ENCODE data around the gene NNMT. TPM values are rescaled to one million over a fixed set of nuclear protein-coding genes. Genes with fewer than 3 reads are reported as not detected.
"Not testable (repeated sequence)": the region's sequence is repeated elsewhere in the genome, so short reads cannot be mapped to it uniquely, and the experiment has no call there.

NNMT gene
- polyA plus RNA-seq, 3 donors: 0.18 to 0.80 (median 0.32) TPM

- no peak for DNase-seq (ENCODE audit: low read depth in 3 of 3, low spot score in 2 of 3)
Observed at GRCh38 chr11:114304969-114305368, 8.8 kb downstream of the NNMT start.

GRCh38 chr11:114307524-114308203 lies 11.5 kb downstream of the NNMT start:
- DNase-seq (ENCODE audit: low read depth in 3 of 3, low spot score in 2 of 3): no peak

GRCh38 chr11:114308689-114309089 lies 12.5 kb downstream of the NNMT start:
- no peak for DNase-seq (ENCODE audit: low read depth in 3 of 3, low spot score in 2 of 3)

- no peak for DNase-seq (ENCODE audit: low read depth in 3 of 3, low spot score in 2 of 3)
Observed at GRCh38 chr11:114309517-114309916, 13.3 kb downstream of the NNMT start.

DNA sequence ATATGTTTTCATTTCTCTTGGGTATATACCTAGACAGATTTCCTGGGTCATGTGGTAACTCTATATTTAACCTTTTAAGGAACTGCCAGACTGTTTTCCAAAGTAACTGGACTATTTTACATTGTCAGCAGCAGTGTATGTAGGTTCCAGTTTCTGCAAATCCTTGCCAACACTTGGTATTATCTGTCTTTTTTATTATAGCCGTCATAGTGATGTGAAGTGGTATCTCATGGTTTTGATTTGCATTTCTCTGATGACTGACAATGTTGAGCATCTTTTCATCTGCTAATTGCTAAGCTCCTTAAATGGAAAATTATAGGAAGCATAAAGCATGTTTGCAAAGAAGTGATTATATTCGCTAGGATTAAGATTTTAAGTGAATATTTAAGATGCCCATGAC lies 13.9 kb downstream of the NNMT start:
- DNase-seq (ENCODE audit: low read depth in 3 of 3, low spot score in 2 of 3): no peak

- no peak for DNase-seq (ENCODE audit: low read depth in 3 of 3, low spot score in 2 of 3)
Observed at GRCh38 chr11:114311946-114312345, 15.7 kb downstream of the NNMT start.

DNA sequence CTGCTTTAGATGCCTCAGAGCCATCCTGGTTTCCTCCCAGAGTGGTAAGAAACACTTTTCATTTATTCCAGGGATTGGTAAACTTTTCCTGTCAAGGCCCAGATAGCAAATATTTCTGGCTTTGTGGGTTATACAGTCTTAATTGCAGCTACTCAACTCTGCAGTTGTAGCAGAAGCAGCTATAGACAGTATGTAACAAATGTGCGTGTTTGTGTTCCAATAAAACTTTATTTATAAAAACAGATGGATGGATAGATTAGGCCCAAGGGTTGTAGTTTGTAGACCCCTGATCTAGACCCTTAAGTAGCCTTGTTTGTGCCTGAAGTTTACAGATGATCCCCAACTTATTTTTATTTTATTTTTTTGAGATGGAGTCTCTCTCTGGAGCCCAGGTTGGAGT lies 17.9 kb downstream of the NNMT start:
- no peak for DNase-seq (ENCODE audit: low read depth in 3 of 3, low spot score in 2 of 3)

GRCh38 chr11:114315749-114316368 lies 19.7 kb downstream of the NNMT start:
- DNase-seq (ENCODE audit: low read depth in 3 of 3, low spot score in 2 of 3): no peak

GRCh38 chr11:114316980-114317786 lies 21.0 kb downstream of the NNMT start:
- no peak for DNase-seq (ENCODE audit: low read depth in 3 of 3, low spot score in 2 of 3)

- DNase-seq (ENCODE audit: low read depth in 3 of 3, low spot score in 2 of 3): no peak
Observed at GRCh38 chr11:114317787-114318137, 21.6 kb downstream of the NNMT start.

- no peak for DNase-seq (ENCODE audit: low read depth in 3 of 3, low spot score in 2 of 3)
Observed at GRCh38 chr11:114318361-114318760, 22.2 kb downstream of the NNMT start.

DNA sequence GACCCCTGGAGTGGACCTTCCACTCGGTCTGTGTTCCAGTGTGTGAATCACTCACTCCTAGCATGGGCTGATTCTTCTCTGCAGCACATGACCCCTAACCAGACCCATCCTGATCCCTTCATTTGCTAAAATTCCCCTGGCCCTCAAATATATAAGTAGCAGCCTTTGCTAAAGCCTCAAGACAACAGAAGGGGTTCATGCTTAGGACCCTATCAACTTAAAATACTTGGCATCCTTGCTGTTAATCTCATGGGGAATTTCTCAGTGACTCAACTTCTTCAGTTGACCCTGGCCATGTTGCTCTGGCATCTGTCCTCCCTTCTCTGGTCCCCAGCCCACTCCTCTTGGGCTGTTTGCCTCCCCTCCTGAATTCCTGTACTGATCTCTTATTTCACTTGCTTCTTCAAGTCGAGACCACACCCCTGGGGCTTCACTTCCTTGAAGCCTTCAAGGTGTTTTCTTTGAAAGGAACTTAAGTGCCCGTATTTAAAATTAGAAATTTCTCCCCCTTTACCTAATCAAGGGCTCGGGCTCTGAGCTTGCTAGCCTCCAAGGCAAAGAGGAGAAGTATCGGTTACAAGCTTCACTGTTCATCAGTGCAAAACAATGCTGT lies 23.6 kb downstream of the NNMT start:
- no peak for DNase-seq (ENCODE audit: low read depth in 3 of 3, low spot score in 2 of 3)

GRCh38 chr11:114321621-114322257 lies 25.5 kb downstream of the NNMT start:
- DNase-seq (ENCODE audit: low read depth in 3 of 3, low spot score in 2 of 3): no peak

- DNase-seq (ENCODE audit: low read depth in 3 of 3, low spot score in 2 of 3): no peak
Observed at GRCh38 chr11:114322934-114323333, 26.7 kb downstream of the NNMT start.

- no peak for DNase-seq (ENCODE audit: low read depth in 3 of 3, low spot score in 2 of 3)
Observed at GRCh38 chr11:114326151-114326550, 30.0 kb downstream of the NNMT start.

- DNase-seq (ENCODE audit: low read depth in 3 of 3, low spot score in 2 of 3): no peak
Observed at GRCh38 chr11:114326776-114327175, 30.6 kb downstream of the NNMT start.

- no peak for DNase-seq (ENCODE audit: low read depth in 3 of 3, low spot score in 2 of 3)
Observed at GRCh38 chr11:114330373-114330772, 34.2 kb downstream of the NNMT start.

DNA sequence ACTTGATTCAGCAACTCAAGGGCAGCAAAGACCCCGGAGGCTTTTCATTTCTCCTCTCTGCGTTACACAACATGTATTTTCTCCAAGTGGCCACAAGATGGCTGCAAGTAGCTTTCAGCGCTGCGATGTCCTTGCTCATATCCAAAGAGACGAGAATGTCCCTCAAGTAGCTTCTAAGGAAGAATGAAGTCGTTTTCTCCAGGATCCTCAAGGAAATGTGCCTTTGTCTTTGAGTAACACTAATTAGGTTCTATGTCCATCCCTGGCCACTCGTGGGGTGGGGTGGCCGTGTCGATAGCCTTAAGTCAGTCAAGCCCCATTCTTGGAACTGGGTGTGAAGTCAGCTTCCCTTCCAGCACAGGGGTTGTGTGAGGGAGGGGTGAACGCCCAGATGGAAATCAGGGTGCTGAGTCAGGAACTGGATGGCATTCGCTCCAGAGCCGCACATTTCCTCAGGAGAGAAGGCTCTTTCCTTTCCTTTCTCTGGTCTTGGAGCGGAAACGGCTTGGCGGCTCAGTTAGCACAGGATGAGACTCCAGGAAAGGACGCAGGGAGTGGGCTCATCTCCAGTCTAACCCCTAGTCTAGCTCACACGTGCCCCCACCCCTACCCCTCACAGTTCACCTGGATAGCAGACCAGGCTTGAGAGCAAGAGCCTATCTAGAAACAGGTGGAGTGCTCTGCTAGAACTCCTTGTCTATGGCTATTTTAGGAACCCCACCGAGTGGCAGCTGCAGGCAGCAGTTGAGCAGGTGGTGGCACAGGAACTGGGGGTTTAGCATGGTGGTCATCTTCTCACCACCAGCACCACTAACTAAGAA lies 44.3 kb downstream of the NNMT start:
- peak in 1 of 3 donors; percentile 33 for DNase-seq (ENCODE audit: low read depth in 3 of 3, low spot score in 2 of 3)

DNA sequence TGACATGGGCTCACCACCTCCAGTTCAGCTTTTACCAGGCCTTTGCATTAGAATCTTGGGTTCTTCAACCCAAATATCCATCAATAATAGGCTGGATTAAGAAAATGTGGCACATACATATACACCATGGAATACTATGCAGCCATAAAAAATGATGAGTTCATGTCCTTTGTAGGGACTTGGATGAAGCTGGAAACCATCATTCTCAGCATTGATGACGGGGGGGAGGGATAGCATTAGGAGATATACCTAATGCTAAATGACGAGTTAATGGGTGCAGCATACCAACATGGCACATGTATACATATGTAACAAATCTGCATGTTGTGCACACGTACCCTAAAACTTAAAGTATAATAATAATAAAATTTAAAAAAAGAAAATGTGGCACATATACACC lies 45.5 kb downstream of the NNMT start:
- not testable (repeated sequence) for DNase-seq (ENCODE audit: low read depth in 3 of 3, low spot score in 2 of 3)

GRCh38 chr11:114342476-114342875 lies 46.3 kb downstream of the NNMT start:
- DNase-seq (ENCODE audit: low read depth in 3 of 3, low spot score in 2 of 3): no peak

All from right renal cortex interstitium (tissue), 3 donors.